Lower leg skin (tissue), 4 donors: Measurements from ENCODE around the gene PRDM16. TPM values are rescaled to one million over a fixed set of nuclear protein-coding genes. Genes with fewer than 3 reads are reported as not detected.

ENCODE experiments used
- DNase-seq, 2 donors: peaks; one replicate each; pipeline ENCODE4 v3.0.0-alpha.2; 2019; ENCODE audit warnings: low spot score in 2 of 2
- H3K4me3 ChIP-seq: fragments of 200-600 bp; sonication (generic); 2 replicates; pipeline ENCODE4 v1.5.1; 2017; ENCODE audit warnings: mild to moderate bottlenecking, low read depth; ENCODE audit not compliant: poor library complexity, severe bottlenecking
- CTCF ChIP-seq, 3 donors: fragments of 450-650 bp; IDR thresholded peaks; one replicate each; pipeline ENCODE4 v1.5.1; 2016; ENCODE audit warnings: antibody characterized with exemption in 3 of 3, mild to moderate bottlenecking in 3 of 3, moderate library complexity in 2 of 3
- POLR2A ChIP-seq, 2 donors: fragments of 450-650 bp; IDR thresholded peaks; one replicate each; pipeline ENCODE4 v1.6.1; 2016 to 2017; ENCODE audit warnings: antibody characterized with exemption in 2 of 2, mild to moderate bottlenecking in 1 of 2, moderate library complexity in 1 of 2
- WGBS, 2 donors: methylation state at CpG; one replicate each; pipeline ENCODE4 v1.1.5; 2018; 5-methylcytosine and 5-hydroxymethylcytosine counted together
- intact Hi-C: fragments of 100-400 bp; cut with DNase I; formaldehyde crosslinking; loops from one replicate; pipeline ENCODE4 v1.15.0; 2023; ENCODE audit warnings: low total_unique reads
- total RNA-seq, 4 donors: library from RNA; depleted of rRNA; stranded (reverse); fragments of >200 nt; gene quantifications; one replicate each; pipeline ENCODE4 v1.1.0, GENCODE V29; 2016

Gene PRDM16
- total RNA-seq, 4 donors from 2014 or later = 0.08 to 0.91 (median 0.56) TPM; not detected in 1

GRCh38 chr1:3230553-3230952 is 161.6 kb downstream of the PRDM16 start:
- 36 to 50% methylated on average over 9 to 15 of the region's 15 CpGs for WGBS, 2 donors
- H3K4me3 ChIP-seq = no peak overlapping the region
- intact Hi-C loops = no loop called here
- DNase-seq = no peak
- TF ChIP-seq CTCF (IDR thresholded peaks at IDR 0.05) = no peak
- no peak for TF ChIP-seq POLR2A (IDR thresholded peaks at IDR 0.05)

GRCh38 chr1:3231245-3231644 is 162.2 kb downstream of the PRDM16 start:
- DNase-seq = no peak
- WGBS, 2 donors = 84 to 86% methylated on average over 23 to 24 of the region's 24 CpGs
- no peak overlapping the region for H3K4me3 ChIP-seq
- intact Hi-C loops = no loop called here
- TF ChIP-seq CTCF (IDR thresholded peaks at IDR 0.05) (no peak), POLR2A (IDR thresholded peaks at IDR 0.05) (no peak)

GRCh38 chr1:3231826-3232225 is 162.8 kb downstream of the PRDM16 start:
- TF ChIP-seq POLR2A (IDR thresholded peaks at IDR 0.05) (no peak), CTCF (IDR thresholded peaks at IDR 0.05) (no peak)
- DNase-seq = no peak
- whole genome bisulfite sequencing, 2 donors = 58 to 80% methylated on average over 16 of the region's 16 CpGs
- no peak overlapping the region for H3K4me3 ChIP-seq
- intact Hi-C loops = no loop called here

GRCh38 chr1:3233031-3233430 is 164.0 kb downstream of the PRDM16 start:
- intact Hi-C loops = no loop called here
- no peak for TF ChIP-seq CTCF (IDR thresholded peaks at IDR 0.05)
- 80 to 84% methylated on average over 15 of the region's 15 CpGs for WGBS, 2 donors
- no peak for DNase-seq
- H3K4me3 ChIP-seq = no peak overlapping the region

- TF ChIP-seq POLR2A (IDR thresholded peaks at IDR 0.05) (no peak), CTCF (IDR thresholded peaks at IDR 0.05) (no peak)
- 62% methylated on average over 8 of the region's 8 CpGs for WGBS, 2 donors
- no peak overlapping the region for H3K4me3 ChIP-seq
- intact Hi-C loops = no loop called here
- DNase-seq = no peak
Measured at GRCh38 chr1:3233551-3233950, 164.5 kb downstream of the PRDM16 start.

- TF ChIP-seq CTCF (IDR thresholded peaks at IDR 0.05) = no peak
- TF ChIP-seq POLR2A (IDR thresholded peaks at IDR 0.05) = no peak
- H3K4me3 ChIP-seq = no peak overlapping the region
- DNase-seq = no peak
- intact Hi-C loops = no loop called here
- WGBS, 2 donors = 83 to 85% methylated on average over 7 to 14 of the region's 15 CpGs
Measured at GRCh38 chr1:3234281-3234680, 165.3 kb downstream of the PRDM16 start.
